ENCODE data around the gene LLGL2.
"Not testable (repeated sequence)": the region's sequence is repeated elsewhere in the genome, so short reads cannot be mapped to it uniquely, and the experiment has no call there.

Gene LLGL2

GRCh38 chr17:75509528-75510258 lies 15.8 kb upstream of the LLGL2 start:
- DNase-seq: no peak

GRCh38 chr17:75511270-75511609 lies 14.3 kb upstream of the LLGL2 start:
- DNase-seq: no peak

- DNase-seq: no peak
Measured at GRCh38 chr17:75511610-75512575, 13.6 kb upstream of the LLGL2 start.

- DNase-seq: no peak
Measured at GRCh38 chr17:75512926-75513640, 12.4 kb upstream of the LLGL2 start.

- no peak for DNase-seq
Measured at GRCh38 chr17:75513641-75514000, 11.9 kb upstream of the LLGL2 start.

- DNase-seq: no peak
Measured at GRCh38 chr17:75514299-75514918, 11.1 kb upstream of the LLGL2 start.

- no peak for DNase-seq
Measured at GRCh38 chr17:75514919-75515495, 10.5 kb upstream of the LLGL2 start.

- DNase-seq: peak; percentile 87 to 94
Measured at GRCh38 chr17:75515496-75516254, 9.8 kb upstream of the LLGL2 start, which contains the start of gene CASKIN2. Gene CASKIN2 (minus strand): TSS chr17:75515537. CDS start chr17:75513804, 1,733 bp downstream.

- DNase-seq: peak; percentile 88 to 89
Measured at GRCh38 chr17:75516255-75516618, 9.3 kb upstream of the LLGL2 start, which contains the start of gene TSEN54. Gene TSEN54 (plus strand): TSS chr17:75516528. CDS start chr17:75516561, 33 bp downstream.

- no peak for DNase-seq
Measured at GRCh38 chr17:75516619-75517296, 8.7 kb upstream of the LLGL2 start.

GRCh38 chr17:75517297-75517865 lies 8.1 kb upstream of the LLGL2 start:
- DNase-seq: no peak

- DNase-seq: no peak
Measured at GRCh38 chr17:75518201-75518600, 7.3 kb upstream of the LLGL2 start.

- DNase-seq: no peak
Measured at GRCh38 chr17:75518983-75519537, 6.4 kb upstream of the LLGL2 start.

- DNase-seq: not testable (repeated sequence)
Measured at GRCh38 chr17:75520413-75520812, 5.1 kb upstream of the LLGL2 start.

- DNase-seq: no peak
Measured at GRCh38 chr17:75521290-75521689, 4.2 kb upstream of the LLGL2 start.

- no peak for DNase-seq
Measured at GRCh38 chr17:75521951-75522727, 3.4 kb upstream of the LLGL2 start.

- no peak for DNase-seq
Measured at GRCh38 chr17:75523647-75524046, 1.9 kb upstream of the LLGL2 start.

- no peak for DNase-seq
Measured at GRCh38 chr17:75524269-75524969, 1.1 kb upstream of the LLGL2 start.

All from hippocampal formation (tissue), 2 donors.